SU-DHL-6 (cell line): Measurements from ENCODE around the gene CUX1.

Experiments
- CTCF ChIP-seq: fragments of 200-600 bp; sonication (generic); IDR thresholded peaks from one replicate; pipeline ENCODE4 v1.5.1; 2017; ENCODE audit warnings: antibody characterized with exemption, mild to moderate bottlenecking, low read length, moderate library complexity; ENCODE audit not compliant: insufficient read depth, poor library complexity, severe bottlenecking
- EZH2phosphoT487 ChIP-seq: fragments of 200-600 bp; sonication (generic), shearing (Covaris generic); conservative IDR thresholded peaks from 2 replicates; pipeline ENCODE4 v1.6.1; 2018; ENCODE audit warnings: mild to moderate bottlenecking, antibody characterized with exemption, low read length, moderate library complexity, mixed read lengths

GRCh38 chr7:102044641-102044983 lies 227.2 kb downstream of the CUX1 start:
- TF ChIP-seq CTCF (no peak), EZH2phosphoT487 (no peak)
